H7 (cell line): ENCODE results near the gene PWP2. TPM values are rescaled to one million over a fixed set of nuclear protein-coding genes. Genes with fewer than 3 reads are reported as not detected.
"Not testable (repeated sequence)": the region's sequence is repeated elsewhere in the genome, so short reads cannot be mapped to it uniquely, and the experiment has no call there.

Source experiments
- DNase-seq: peaks from one replicate; pipeline ENCODE4 v3.0.0; 2012
- H3K27me3 ChIP-seq: 2 replicates; pipeline ENCODE4 v1.6.0; 2011; ENCODE audit warnings: mild to moderate bottlenecking, low read length; ENCODE audit not compliant: control insufficient read depth, insufficient read depth
- H3K36me3 ChIP-seq: replicated peaks from 2 replicates; pipeline ENCODE4 v1.5.1; 2011; ENCODE audit warnings: low read length; ENCODE audit not compliant: control insufficient read depth, insufficient read depth
- H3K4me3 ChIP-seq: 2 replicates; pipeline ENCODE4 v1.5.1; 2011; ENCODE audit warnings: low read depth, mild to moderate bottlenecking, control low read depth, low read length, moderate library complexity; ENCODE audit not compliant: insufficient read depth
- total RNA-seq: library from RNA; depleted of rRNA; stranded (reverse); fragments of >200 nt; shearing (Covaris generic); gene quantifications from 2 replicates; pipeline ENCODE4 v1.2.3, GENCODE V29; 2014

The PWP2 gene
- total RNA-seq, 1 experiment from 2014 or later = 8.6 TPM

DNA sequence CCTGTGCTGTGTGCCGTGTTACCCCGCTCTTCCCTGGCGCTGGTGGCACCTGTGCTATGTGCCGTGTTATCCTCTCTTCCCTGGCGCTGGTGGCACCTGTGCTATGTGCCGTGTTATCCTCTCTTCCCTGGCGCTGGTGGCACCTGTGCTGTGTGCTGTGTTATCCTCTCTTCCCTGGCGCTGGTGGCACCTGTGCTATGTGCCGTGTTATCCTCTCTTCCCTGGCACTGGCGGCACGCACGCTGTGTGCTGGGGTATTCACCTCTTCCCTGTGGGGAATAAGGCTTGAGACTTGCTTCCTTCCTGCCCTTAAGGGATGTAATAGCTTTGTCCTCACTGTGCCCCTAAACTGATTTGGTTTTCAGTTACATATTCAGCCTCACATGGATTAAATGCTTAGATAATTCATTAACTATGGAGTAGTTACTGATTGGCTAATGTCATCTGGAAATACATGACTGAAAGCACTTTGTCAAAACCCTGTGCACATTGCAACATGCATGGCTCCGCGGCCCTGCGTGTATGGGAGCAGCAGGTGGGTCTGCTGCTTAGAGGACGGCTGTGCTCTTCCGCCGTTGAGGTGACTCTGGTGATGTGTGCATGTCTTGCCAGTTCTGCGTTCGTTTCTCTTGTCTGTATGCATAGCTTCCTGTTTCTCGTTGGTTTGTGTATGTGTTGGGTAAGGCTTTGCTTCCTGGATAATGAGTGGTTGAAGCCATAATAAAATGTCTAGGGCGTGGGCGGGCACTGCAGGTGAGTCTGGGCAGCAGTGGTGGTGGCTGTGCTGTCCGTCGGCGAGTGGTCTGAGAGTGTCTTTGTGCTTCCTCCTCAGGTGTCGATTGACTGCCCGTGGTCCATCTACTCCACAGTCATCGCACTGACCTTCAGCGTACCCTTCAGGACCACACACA, 17.9 kb upstream of the PWP2 start:
- Histone ChIP-seq H3K27me3 (no peaks in the 10 kb centered on the region), H3K4me3 (no peak overlapping the region), H3K36me3 (peaks cover 28% of the 10 kb centered on the region)
- DNase-seq = no peak

DNA sequence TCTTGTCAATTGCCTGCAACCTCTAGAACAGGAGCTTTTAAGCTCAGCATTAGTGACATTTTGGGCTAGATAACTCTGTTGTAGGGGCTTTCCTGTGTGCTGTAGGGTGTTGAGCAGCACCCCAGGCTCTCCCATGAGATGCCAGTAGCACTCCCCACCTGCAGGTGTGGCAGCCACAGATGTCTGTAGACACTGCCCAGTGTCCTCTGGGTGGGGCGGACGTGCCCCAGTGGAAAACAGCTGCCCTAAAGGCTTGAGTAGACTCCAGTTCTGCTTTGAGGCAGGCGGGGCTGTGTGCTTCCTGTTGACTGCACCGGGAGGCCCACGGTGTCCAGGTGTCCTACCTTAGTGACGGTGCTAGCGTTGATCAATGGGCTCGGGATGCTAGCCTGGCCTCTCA, 16.9 kb upstream of the PWP2 start:
- DNase-seq = no peak
- no peak overlapping the region for H3K4me3 ChIP-seq
- no peaks in the 10 kb centered on the region for H3K27me3 ChIP-seq
- H3K36me3 ChIP-seq = peaks cover 28% of the 10 kb centered on the region

- DNase-seq = no peak
- H3K27me3 ChIP-seq = no peaks in the 10 kb centered on the region
- peaks cover 28% of the 10 kb centered on the region for H3K36me3 ChIP-seq
- H3K4me3 ChIP-seq = no peak overlapping the region
Measured at GRCh38 chr21:44092211-44092610, 15.0 kb upstream of the PWP2 start.

- H3K27me3 ChIP-seq = no peaks in the 10 kb centered on the region
- peaks cover 20% of the 10 kb centered on the region for H3K36me3 ChIP-seq
- DNase-seq = no peak
- H3K4me3 ChIP-seq = no peak overlapping the region
Measured at GRCh38 chr21:44093761-44094160, 13.4 kb upstream of the PWP2 start.

GRCh38 chr21:44094832-44095231, 12.4 kb upstream of the PWP2 start:
- no peak for DNase-seq
- Histone ChIP-seq H3K27me3 (no peaks in the 10 kb centered on the region), H3K36me3 (peaks cover 13% of the 10 kb centered on the region), H3K4me3 (no peak overlapping the region)

- not testable (repeated sequence) for DNase-seq, H3K4me3 ChIP-seq, H3K36me3 ChIP-seq, H3K27me3 ChIP-seq
Measured at GRCh38 chr21:44098507-44098906, 8.7 kb upstream of the PWP2 start.

- not testable (repeated sequence) for H3K27me3 ChIP-seq, H3K36me3 ChIP-seq, DNase-seq, H3K4me3 ChIP-seq
Measured at GRCh38 chr21:44098964-44099363, 8.2 kb upstream of the PWP2 start.

DNA sequence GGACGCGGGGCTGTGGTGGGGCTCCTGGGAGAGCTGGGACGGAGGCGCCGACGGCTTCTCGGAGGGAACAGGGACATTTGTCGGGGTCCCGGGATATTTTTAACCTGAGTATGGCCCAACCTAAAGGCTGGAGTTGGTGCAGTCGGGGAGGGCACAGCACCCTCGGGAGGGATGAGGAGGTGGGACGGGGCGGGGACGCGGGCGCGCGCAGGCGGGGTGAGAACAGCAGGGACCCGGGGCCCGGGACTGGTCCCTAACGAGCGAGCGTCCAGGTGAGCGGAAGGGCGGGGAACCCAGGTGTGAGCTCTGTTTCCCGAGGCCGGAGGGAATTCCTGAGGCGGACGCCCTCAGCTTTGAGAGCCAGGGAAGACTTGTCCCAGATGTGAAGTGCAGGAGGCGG, 390 bp downstream of the PWP2 start:
- not testable (repeated sequence) for H3K27me3 ChIP-seq, DNase-seq, H3K4me3 ChIP-seq, H3K36me3 ChIP-seq

DNA sequence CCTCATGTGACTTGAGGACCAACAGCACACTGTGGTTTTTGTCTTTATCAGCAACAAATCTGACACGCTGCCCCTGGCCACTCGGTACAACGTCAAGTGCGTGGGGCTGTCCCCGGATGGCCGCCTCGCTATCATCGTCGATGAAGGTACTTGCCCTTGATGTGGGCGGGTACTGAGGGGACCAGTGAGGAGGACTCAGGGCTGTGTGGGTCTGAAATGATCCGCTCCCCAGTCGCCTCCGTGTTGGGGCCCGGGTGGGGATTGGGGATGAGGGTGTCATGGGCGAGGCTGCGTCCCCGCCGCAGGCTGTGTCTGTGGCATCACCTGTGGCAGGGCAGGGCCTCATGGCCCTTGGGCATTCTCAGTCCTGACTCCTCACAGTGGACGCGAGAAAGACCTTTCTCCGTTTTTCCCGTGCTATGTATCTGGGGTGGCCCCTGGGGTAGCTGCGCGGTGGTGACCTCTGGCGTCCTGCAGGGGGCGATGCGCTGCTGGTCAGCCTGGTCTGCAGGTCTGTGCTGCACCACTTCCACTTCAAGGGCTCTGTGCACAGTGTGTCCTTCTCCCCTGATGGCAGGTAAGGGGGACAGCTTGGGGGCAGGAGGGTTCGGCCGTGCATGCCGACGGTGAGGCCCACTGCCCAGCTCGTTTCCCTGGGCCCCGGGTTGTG, 6.6 kb downstream of the PWP2 start:
- H3K4me3 ChIP-seq, DNase-seq, H3K27me3 ChIP-seq, H3K36me3 ChIP-seq: not testable (repeated sequence)

GRCh38 chr21:44122131-44122530, 14.9 kb downstream of the PWP2 start:
- not testable (repeated sequence) for H3K4me3 ChIP-seq

DNA sequence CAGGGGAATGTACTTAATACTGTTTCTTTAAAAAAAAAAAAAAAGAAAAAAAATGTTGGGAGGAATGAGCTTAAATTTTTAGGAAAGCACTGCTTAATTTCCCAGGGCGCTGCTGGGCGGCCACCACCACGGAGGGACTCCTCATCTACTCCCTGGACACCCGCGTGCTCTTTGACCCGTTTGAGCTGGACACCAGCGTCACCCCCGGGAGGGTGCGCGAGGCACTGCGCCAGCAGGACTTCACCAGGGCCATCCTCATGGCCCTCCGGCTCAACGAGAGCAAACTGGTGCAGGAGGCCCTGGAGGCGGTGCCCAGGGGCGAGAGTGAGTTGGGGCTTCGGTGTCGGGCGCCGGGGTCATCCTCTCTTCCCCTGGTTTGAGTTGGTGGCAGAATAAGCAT, 20.6 kb downstream of the PWP2 start:
- H3K36me3 ChIP-seq, H3K4me3 ChIP-seq, DNase-seq, H3K27me3 ChIP-seq: not testable (repeated sequence)

More at GRCh38 chr21:44122131-44122530, 14.9 kb downstream of the PWP2 start:
- not testable (repeated sequence) for DNase-seq, H3K27me3 ChIP-seq, H3K36me3 ChIP-seq

GRCh38 chr21:44133715-44134057, 26.5 kb downstream of the PWP2 start:
- not testable (repeated sequence) for H3K27me3 ChIP-seq, DNase-seq, H3K36me3 ChIP-seq

DNA sequence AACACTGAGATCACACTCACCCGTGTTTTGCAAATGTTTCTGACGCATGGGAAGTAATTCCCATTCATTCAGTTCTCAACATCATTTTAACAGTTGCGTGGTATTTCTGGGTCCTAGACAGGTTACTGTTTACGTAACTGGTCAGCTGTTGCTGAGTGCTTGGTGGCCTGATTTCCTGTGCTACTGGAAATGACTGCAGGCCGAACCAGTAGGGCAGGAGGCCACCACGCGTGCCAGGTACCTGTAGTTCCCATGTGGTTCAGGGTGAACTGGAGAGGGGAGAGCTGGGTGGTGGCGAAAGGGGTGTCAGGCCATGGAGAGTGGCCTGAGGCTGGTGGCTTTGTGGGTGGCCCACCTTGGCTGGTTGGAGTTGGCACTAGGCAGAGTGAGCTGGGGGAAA, 27.5 kb downstream of the PWP2 start:
- H3K4me3 ChIP-seq, DNase-seq, H3K27me3 ChIP-seq, H3K36me3 ChIP-seq: not testable (repeated sequence)

More at GRCh38 chr21:44133715-44134057, 26.5 kb downstream of the PWP2 start:
- H3K4me3 ChIP-seq = not testable (repeated sequence)

GRCh38 chr21:44138039-44138438, 30.8 kb downstream of the PWP2 start:
- not testable (repeated sequence) for DNase-seq, H3K36me3 ChIP-seq, H3K4me3 ChIP-seq, H3K27me3 ChIP-seq
